SU-DHL-6 (cell line): ENCODE measurements around the gene PDHX.

ENCODE experiments used
- H2AFZ ChIP-seq: fragments of 200-600 bp; sonication (generic); 2 replicates; pipeline ENCODE4 v1.6.1; 2014; ENCODE audit warnings: low read depth, mild to moderate bottlenecking, moderate library complexity, mixed read lengths, antibody characterized with exemption, low read length; ENCODE audit not compliant: severe bottlenecking
- H3F3A ChIP-seq: fragments of 200-600 bp; shearing (Covaris generic); 2 replicates; pipeline ENCODE4 v1.6.0; 2016; ENCODE audit warnings: antibody characterized with exemption, mild to moderate bottlenecking; ENCODE audit not compliant: insufficient read depth
- H3K27ac ChIP-seq: fragments of 200-600 bp; sonication (generic); 2 replicates; pipeline ENCODE4 v1.5.1; 2016; ENCODE audit warnings: low read depth, mild to moderate bottlenecking, low read length, moderate library complexity, mixed read lengths
- H3K27me3 ChIP-seq: fragments of 200-600 bp; sonication (generic), shearing (Covaris generic); 2 replicates; pipeline ENCODE4 v1.6.0; 2014; ENCODE audit warnings: mild to moderate bottlenecking, low read length
- H3K36me3 ChIP-seq: fragments of 200-600 bp; sonication (generic); 2 replicates; pipeline ENCODE4 v1.6.1; 2014; ENCODE audit warnings: mild to moderate bottlenecking, low read length, mixed read lengths
- H3K4me2 ChIP-seq: fragments of 300-600, 200-600 bp; shearing (Covaris generic), sonication (generic); 2 replicates; pipeline ENCODE4 v1.6.0; 2014; ENCODE audit warnings: low read length, low read depth, mild to moderate bottlenecking; ENCODE audit not compliant: poor library complexity, severe bottlenecking
- H3K4me3 ChIP-seq: fragments of 200-600 bp; sonication (generic); 2 replicates; pipeline ENCODE4 v1.5.1; 2014; ENCODE audit warnings: antibody characterized with exemption, low read length, mild to moderate bottlenecking, mixed read lengths; ENCODE audit not compliant: insufficient read depth, poor library complexity, severe bottlenecking
- H3K79me2 ChIP-seq: fragments of 200-600 bp; sonication (generic); 2 replicates; pipeline ENCODE4 v1.6.1; 2014; ENCODE audit warnings: mild to moderate bottlenecking, low read length, moderate library complexity; ENCODE audit not compliant: insufficient read depth
- H3K9ac ChIP-seq: fragments of 200-600 bp; sonication (generic); 2 replicates; pipeline ENCODE4 v1.7.0; 2014; ENCODE audit warnings: mild to moderate bottlenecking, low read length
- H3K9me2 ChIP-seq: fragments of 200-600 bp; sonication (generic); replicated peaks from 2 replicates; pipeline ENCODE4 v1.6.1; 2014; ENCODE audit warnings: low read length; ENCODE audit not compliant: insufficient read depth
- H3K9me3 ChIP-seq: fragments of 200-600 bp; sonication (generic); 2 replicates; pipeline ENCODE4 v1.6.1; 2014; ENCODE audit warnings: low read length, mixed read lengths; ENCODE audit not compliant: insufficient read depth
- H4K20me1 ChIP-seq: fragments of 200-600 bp; sonication (generic); 2 replicates; pipeline ENCODE4 v1.6.1; 2014; ENCODE audit warnings: low read depth, mild to moderate bottlenecking, antibody characterized with exemption, low read length, moderate library complexity, mixed read lengths
- EZH2phosphoT487 ChIP-seq: fragments of 200-600 bp; sonication (generic), shearing (Covaris generic); conservative IDR thresholded peaks from 2 replicates; pipeline ENCODE4 v1.6.1; 2018; ENCODE audit warnings: mild to moderate bottlenecking, antibody characterized with exemption, low read length, moderate library complexity, mixed read lengths
- TF ChIP-seq, protein P1 (sequence below): fragments of 200-600 bp; sonication (generic); IDR thresholded peaks from one replicate; pipeline ENCODE4 v1.5.1; 2017; ENCODE audit warnings: antibody characterized with exemption, mild to moderate bottlenecking, low read length, moderate library complexity; ENCODE audit not compliant: insufficient read depth, poor library complexity, severe bottlenecking

The PDHX gene

DNA sequence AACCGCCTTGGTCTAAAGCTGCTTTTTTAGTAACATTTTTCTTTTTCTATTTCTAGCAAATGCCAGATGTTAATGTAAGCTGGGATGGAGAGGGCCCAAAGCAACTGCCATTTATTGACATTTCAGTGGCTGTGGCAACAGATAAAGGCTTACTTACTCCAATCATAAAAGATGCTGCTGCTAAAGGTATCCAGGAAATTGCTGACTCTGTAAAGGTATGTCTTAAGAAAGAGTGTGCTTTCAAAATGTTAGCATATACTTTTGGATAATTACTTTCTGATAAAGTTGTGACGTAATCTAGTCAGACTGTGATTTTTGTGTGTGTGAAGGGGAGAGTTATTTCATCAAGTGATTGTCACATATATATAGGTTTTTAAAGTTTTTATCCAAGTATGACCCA is 68.1 kb downstream of the PDHX start:
- Histone ChIP-seq H3F3A (no peaks in the 10 kb centered on the region), H4K20me1 (no peaks in the 10 kb centered on the region), H3K9ac (no peak overlapping the region), H3K9me3 (no peaks in the 10 kb centered on the region), H2AFZ (no peak overlapping the region), H3K36me3 (peaks cover 6% of the 10 kb centered on the region; the same call in 1 of the 2 replicates), H3K79me2 (no peaks in the 10 kb centered on the region), H3K27ac (no peak overlapping the region), H3K27me3 (no peaks in the 10 kb centered on the region), H3K9me2 (no peaks in the 10 kb centered on the region), H3K4me3 (no peak overlapping the region), H3K4me2 (no peak overlapping the region)
- TF ChIP-seq, protein P1, sequence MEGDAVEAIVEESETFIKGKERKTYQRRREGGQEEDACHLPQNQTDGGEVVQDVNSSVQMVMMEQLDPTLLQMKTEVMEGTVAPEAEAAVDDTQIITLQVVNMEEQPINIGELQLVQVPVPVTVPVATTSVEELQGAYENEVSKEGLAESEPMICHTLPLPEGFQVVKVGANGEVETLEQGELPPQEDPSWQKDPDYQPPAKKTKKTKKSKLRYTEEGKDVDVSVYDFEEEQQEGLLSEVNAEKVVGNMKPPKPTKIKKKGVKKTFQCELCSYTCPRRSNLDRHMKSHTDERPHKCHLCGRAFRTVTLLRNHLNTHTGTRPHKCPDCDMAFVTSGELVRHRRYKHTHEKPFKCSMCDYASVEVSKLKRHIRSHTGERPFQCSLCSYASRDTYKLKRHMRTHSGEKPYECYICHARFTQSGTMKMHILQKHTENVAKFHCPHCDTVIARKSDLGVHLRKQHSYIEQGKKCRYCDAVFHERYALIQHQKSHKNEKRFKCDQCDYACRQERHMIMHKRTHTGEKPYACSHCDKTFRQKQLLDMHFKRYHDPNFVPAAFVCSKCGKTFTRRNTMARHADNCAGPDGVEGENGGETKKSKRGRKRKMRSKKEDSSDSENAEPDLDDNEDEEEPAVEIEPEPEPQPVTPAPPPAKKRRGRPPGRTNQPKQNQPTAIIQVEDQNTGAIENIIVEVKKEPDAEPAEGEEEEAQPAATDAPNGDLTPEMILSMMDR, result no peak
- TF ChIP-seq EZH2phosphoT487, result no peak

DNA sequence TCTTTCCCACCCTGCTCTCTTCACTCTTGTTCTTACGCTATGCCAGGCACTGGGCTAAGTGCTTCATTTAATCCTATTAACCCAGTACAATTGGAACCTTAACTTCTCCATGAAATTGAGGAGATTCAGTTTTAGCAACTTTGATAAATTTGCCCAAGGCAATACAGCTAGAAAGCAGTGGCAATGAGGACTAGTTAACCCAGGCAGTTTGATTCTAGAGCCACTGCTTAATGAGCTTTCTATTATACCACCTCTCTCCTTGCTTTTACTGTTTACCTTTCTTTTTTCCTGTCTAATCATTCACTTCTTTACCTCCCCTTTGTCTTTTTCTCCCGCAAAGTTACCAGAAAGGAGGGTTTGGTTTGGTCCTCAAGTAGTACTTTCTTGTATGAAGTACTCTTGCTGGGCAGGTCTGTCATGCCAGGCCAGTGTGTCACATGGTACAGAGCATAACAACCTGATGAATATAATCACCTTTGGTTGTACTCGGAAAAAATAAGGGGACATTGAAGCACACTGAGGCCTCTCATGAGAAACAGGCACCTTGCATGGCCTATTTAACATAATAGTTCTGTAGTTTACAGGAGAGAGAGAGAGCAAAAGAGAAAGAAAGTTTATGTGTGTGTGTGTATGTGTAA is 70.6 kb downstream of the PDHX start:
- H3K4me3 ChIP-seq, result no peak overlapping the region
- H3K9me2 ChIP-seq, result no peaks in the 10 kb centered on the region
- no peaks in the 10 kb centered on the region for H3K79me2 ChIP-seq
- H3K36me3 ChIP-seq, result peaks cover 2% of the 10 kb centered on the region; the same call in 1 of the 2 replicates
- no peak overlapping the region for H3K4me2 ChIP-seq
- H3K9ac ChIP-seq, result no peak overlapping the region
- H3K27ac ChIP-seq, result no peak overlapping the region
- H3K27me3 ChIP-seq, result no peaks in the 10 kb centered on the region
- H4K20me1 ChIP-seq, result no peaks in the 10 kb centered on the region
- no peaks in the 10 kb centered on the region for H3K9me3 ChIP-seq
- H2AFZ ChIP-seq, result no peak overlapping the region
- no peaks in the 10 kb centered on the region for H3F3A ChIP-seq
- no peak for TF ChIP-seq EZH2phosphoT487
- TF ChIP-seq, protein P1, result no peak

- H3K4me2 ChIP-seq, result no peak overlapping the region
- no peaks in the 10 kb centered on the region for H3F3A ChIP-seq
- H3K79me2 ChIP-seq, result no peaks in the 10 kb centered on the region
- H4K20me1 ChIP-seq, result no peaks in the 10 kb centered on the region
- no peak overlapping the region for H3K27ac ChIP-seq
- no peaks in the 10 kb centered on the region for H3K27me3 ChIP-seq
- H3K4me3 ChIP-seq, result no peak overlapping the region
- no peaks in the 10 kb centered on the region for H3K9me2 ChIP-seq
- H3K36me3 ChIP-seq, result peaks cover 2% of the 10 kb centered on the region; the same call in 1 of the 2 replicates
- no peak for TF ChIP-seq EZH2phosphoT487
- TF ChIP-seq, protein P1, result no peak
- no peaks in the 10 kb centered on the region for H3K9me3 ChIP-seq
- H2AFZ ChIP-seq, result no peak overlapping the region
- no peak overlapping the region for H3K9ac ChIP-seq
These were observed 71.2 kb downstream of the PDHX start for GRCh38 chr11:34987617-34988016.
